Superior temporal gyrus (tissue), 1 donor: ENCODE measurements around the gene SH3RF3.

ENCODE experiments used
- DNase-seq: peaks from one replicate; pipeline ENCODE4 v3.0.0-alpha.2; 2016; ENCODE audit errors: extremely low spot score

Gene SH3RF3

GRCh38 chr2:109547280-109547679, 418.3 kb downstream of the SH3RF3 start:
- no peak for DNase-seq

GRCh38 chr2:109549016-109549590, 420.1 kb downstream of the SH3RF3 start:
- no peak for DNase-seq
